ENCODE results near the gene DLAT.
"Not testable (repeated sequence)": the region's sequence is repeated elsewhere in the genome, so short reads cannot be mapped to it uniquely, and the experiment has no call there.

Gene DLAT

GRCh38 chr11:112025707-112026106 is 499 bp downstream of the DLAT start:
- H3K4me3 ChIP-seq (ENCODE audit: low read depth, low read length) = peak overlapping the region; percentile 90
- TF ChIP-seq CTCF (IDR thresholded peaks at IDR 0.05; ENCODE audit: low read depth, low read length) = no peak
- in situ Hi-C loops (cut with HindIII; ENCODE audit: low sequenced_read_pairs) = no loop called here
- DNase-seq (ENCODE audit: low read depth, low spot score) = peak; percentile 13

DNA sequence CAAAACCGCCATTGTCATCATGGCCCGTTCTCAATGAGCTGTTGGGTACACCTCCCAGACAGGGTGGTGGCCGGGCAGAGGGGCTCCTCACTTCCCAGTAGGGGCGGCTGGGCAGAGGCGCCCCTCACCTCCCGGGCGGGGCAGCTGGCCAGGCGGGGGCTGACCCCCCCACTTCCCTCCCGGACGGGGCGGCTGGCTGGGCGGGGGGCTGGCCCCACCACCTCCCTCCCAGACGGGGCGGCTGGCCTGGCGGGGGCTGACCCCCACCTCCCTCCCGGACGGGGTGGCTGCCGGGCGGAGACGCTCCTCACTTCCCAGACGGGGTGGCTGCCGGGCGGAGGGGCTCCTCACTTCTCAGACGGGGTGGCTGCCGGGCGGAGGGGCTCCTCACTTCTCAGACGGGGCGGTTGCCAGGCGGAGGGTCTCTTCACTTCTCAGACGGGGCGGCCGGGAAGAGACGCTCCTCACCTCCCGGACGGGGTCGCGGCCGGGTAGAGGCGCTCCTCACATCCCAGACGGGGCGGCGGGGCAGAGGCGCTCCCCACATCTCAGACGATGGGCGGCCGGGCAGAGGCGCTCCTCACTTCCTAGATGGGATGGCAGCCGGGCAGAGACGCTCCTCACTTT is 1.7 kb downstream of the DLAT start:
- in situ Hi-C loops (cut with HindIII; ENCODE audit: low sequenced_read_pairs); H3K4me3 ChIP-seq (ENCODE audit: low read depth, low read length); DNase-seq (ENCODE audit: low read depth, low spot score): not testable (repeated sequence)

DNA sequence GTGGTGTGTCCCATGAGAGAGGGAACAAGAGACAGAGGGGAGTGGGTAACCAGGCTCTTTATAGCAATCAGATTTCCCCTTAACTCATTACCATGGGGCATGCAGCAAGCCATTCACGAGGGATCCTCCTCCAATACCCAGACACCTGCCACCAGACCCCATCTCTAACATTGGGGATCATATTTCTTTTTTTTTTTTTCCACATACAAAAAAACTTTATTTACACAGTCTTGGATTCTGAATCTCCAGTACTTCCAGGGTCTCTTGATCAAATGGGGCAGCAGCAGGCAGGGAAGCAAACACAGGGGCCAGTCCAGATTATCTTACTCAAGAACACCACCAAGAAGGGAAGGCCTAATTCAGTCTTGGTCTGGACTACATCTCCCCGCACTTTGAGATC is 4.3 kb downstream of the DLAT start:
- H3K4me3 ChIP-seq (ENCODE audit: low read depth, low read length) = no peak overlapping the region
- no peak for TF ChIP-seq CTCF (IDR thresholded peaks at IDR 0.05; ENCODE audit: low read depth, low read length)
- in situ Hi-C loops (cut with HindIII; ENCODE audit: low sequenced_read_pairs) = no loop called here
- no peak for DNase-seq (ENCODE audit: low read depth, low spot score)

DNA sequence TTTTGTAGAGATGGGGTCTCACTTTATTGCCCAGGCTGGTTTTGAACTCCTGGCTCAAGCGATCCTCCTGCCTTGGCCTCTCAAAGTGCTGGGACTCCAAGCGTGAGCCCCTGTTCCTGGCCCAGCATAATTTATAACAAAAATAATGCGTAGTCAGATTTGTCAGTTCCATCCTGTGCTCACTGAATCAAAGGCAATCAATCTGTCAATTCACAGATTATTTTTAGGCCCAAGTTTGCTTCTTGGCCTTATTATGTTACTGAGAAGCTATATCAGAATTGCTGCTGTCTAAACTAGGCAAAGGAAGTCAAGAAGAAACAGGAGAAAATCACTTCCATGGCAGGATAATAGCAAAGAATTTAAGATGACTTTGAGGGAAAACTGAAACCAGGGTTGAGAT is 8.7 kb downstream of the DLAT start:
- TF ChIP-seq CTCF (IDR thresholded peaks at IDR 0.05; ENCODE audit: low read depth, low read length) = no peak
- DNase-seq (ENCODE audit: low read depth, low spot score) = no peak
- in situ Hi-C loops (cut with HindIII; ENCODE audit: low sequenced_read_pairs) = no loop called here
- no peak overlapping the region for H3K4me3 ChIP-seq (ENCODE audit: low read depth, low read length)

GRCh38 chr11:112037527-112037926 is 12.3 kb downstream of the DLAT start:
- no peak for TF ChIP-seq CTCF (IDR thresholded peaks at IDR 0.05; ENCODE audit: low read depth, low read length)
- no peak for DNase-seq (ENCODE audit: low read depth, low spot score)
- H3K4me3 ChIP-seq (ENCODE audit: low read depth, low read length) = no peak overlapping the region
- in situ Hi-C loops (cut with HindIII; ENCODE audit: low sequenced_read_pairs) = no loop called here

DNA sequence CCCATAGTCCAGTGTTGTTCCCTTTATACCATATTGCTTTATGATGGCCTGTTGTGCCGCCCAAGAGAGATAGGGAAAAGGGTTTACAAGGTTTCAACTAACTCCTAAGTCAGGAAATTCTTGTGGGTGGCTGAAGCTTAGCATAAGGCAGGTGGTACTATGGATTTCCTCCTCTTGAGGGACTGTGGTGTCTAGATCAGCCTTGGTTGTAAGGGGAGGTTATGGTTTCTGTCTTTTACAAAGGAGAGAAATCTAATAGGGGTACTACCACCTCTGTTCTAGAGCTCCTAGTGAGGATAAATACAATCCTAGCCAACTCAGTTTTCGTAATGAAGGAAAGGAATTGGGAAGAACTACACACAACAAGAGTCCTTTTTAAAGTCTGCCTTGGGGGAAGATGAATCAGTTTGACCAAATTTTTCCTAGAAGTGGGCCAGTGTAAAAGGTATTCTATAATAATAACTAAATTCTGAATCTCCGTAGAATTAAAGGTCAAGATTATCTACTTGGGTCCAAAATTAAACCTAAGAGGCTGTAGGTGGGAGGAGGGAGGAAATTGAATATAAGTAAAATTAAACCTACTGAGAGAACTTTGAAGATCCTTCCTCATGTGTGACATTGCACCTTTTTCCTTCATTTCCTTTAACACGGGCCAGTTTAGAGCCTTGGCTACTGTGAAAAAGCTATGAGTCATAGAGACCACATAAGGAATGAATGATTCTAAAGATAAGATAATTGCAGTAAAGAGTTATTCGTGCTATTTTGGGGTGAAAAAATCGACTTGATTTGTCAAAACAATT is 17.2 kb downstream of the DLAT start:
- DNase-seq (ENCODE audit: low read depth, low spot score) = peak; percentile 65
- in situ Hi-C loops (cut with HindIII; ENCODE audit: low sequenced_read_pairs) = no loop called here

More for the DNA sequence above, 17.2 kb downstream of the DLAT start:
- no peak overlapping the region for H3K4me3 ChIP-seq (ENCODE audit: low read depth, low read length)
- no peak for TF ChIP-seq CTCF (IDR thresholded peaks at IDR 0.05; ENCODE audit: low read depth, low read length)

Measured in astrocyte of the spinal cord (primary cell).